HG02938 (cell line): ENCODE results near the gene PNPLA7.
"Not testable (repeated sequence)": the region's sequence is repeated elsewhere in the genome, so short reads cannot be mapped to it uniquely, and the experiment has no call there.

Experiments used
- ATAC-seq: cut with Tn5 transposase; IDR thresholded peaks from one replicate; pipeline ENCODE4 v1.9.1; 2021; ENCODE audit warnings: mild to moderate bottlenecking, moderate library complexity; ENCODE audit not compliant: unreplicated experiment

PNPLA7 gene

GRCh38 chr9:137452761-137453642, 97.2 kb downstream of the PNPLA7 start:
- no peak for ATAC-seq

- no peak for ATAC-seq
Observed at GRCh38 chr9:137452006-137452760, 98.0 kb downstream of the PNPLA7 start.

DNA sequence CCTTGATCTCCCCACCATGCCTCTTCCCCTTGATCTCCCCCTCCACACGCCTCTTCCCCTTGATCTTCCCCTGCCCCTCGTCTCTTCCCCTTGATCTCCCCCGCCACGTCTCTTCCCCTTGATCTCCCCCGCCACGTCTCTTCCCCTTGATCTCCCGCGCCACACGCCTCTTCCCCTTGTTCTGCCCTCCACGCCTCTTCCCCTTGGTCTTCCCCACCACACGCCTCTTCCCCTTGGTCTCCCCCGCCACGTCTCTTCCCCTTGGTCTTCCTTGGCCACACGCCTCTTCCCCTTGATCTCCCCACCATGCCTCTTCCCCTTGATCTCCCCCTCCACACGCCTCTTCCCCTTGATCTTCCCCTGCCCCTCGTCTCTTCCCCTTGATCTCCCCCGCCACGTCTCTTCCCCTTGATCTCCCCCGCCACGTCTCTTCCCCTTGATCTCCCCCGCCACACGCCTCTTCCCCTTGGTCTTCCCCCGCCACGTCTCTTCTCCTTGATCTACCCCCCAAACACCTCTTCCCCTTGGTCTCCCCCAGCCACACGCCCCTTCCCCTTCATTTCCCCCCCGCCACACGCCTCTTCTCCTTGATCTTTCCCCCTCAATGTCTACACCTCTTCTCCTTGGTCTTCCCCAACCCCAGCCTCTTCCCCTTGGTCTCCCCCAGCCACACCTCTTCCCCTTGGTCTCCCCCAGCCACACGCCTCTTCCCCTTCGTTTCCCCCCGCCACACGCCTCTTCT, 98.8 kb downstream of the PNPLA7 start:
- ATAC-seq = not testable (repeated sequence)

DNA sequence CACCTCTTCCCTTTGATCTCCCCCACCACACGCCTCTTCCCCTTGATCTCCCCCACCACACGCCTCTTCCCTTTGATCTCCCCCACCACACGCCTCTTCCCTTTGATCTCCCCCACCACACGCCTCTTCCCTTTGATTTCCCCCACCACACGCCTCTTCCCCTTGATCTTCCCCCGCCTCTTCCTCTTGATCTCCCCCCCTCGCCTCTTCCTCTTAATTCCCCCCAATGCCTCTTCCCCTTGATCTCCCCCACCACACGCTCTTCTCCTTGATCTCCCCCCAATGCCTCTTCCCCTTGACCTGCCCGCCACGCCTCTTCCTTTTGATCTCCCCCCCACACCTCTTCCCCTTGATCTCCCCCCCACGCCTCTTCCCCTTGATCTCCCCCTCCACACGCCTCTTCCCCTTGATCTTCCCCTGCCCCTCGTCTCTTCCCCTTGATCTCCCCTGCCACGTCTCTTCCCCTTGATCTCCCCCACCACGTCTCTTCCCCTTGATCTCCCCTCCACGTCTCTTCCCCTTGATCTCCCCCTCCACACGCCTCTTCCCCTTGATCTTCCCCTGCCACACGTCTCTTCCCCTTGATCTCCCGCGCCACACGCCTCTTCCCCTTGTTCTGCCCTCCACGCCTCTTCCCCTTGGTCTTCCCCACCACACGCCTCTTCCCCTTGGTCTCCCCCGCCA, 99.5 kb downstream of the PNPLA7 start:
- ATAC-seq = not testable (repeated sequence)

GRCh38 chr9:137449931-137450538, 100.2 kb downstream of the PNPLA7 start:
- ATAC-seq = no peak

DNA sequence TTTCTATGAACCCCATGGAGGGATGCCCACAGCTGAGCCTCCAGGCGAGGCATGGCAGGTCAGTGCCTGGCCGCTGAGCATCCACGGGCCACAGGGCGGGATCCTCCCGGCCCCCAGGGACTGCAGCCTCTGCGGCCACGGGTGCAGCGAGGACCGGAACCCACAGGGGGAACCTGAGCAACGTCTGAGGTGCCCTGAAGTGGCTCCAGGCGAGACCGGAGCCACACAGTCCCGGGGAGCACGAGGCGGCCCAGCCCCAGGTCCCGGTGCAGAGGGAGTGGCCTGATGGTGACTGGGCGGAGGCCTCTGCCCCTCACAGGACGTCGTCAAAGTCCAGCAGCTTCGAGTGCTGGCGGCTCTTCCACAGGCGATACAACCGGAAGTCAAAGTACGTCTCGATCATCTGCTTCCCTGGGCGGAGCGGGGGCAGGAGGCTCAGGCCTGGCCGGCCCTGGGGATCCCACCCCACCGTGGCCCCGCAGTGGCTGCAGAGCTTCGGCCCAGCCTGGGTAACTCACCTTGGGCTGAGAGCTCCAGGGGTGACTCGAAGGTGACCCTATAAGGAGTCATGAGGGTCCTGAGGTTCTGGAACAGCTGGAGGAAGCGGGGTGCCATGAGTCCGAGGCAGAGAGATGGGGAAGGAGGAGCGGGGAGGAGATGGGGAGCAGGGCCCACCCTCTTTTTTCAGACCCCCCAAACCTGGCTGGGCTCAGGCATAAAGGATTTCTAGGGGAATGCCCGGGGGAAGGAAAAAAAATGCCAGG, 100.9 kb downstream of the PNPLA7 start:
- ATAC-seq = no peak

- no peak for ATAC-seq
Observed at GRCh38 chr9:137448602-137448962, 101.6 kb downstream of the PNPLA7 start.

DNA sequence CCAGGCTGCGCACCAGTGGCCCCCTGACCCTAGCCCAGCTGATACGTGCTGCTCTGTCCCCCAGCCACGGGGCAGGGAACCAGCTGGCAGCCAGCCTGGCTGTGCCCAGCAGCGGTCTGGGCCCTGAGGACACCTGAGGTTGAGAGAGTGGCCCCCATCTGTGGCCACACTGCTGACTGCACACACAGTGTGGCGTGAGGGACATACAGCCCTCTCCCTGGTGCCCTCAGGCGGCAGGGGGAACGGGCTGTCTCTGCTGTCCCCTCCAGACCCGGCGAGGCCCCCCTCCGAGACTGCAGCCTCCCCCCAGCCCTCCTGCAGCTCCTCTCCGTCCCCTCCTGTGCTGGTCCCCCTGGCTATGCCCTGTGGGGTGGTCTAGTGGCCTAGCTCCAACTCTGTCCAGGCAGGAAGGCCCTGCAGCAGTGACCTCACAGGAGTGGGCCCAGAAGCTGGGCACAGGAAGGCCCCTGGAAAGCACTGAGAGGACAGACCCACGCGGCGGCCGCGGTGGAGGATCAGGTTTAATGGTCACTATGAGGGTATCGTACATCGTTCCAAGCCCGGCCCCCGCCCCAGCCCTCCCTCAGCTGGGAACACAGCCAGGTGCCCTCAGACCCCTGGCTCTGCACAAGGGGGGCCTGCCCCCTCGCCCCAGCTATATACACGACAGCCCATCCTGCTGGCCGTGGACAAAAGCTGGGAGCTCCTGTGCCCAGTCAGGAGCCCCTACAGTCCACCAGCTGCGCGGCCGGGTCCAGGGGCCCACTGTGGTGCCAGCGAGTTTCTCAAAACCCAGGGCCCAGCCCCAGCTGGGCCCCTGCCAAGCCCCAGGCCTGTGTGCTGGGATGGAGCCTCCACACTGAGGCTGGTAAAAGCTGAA, 102.2 kb downstream of the PNPLA7 start:
- ATAC-seq = no peak

GRCh38 chr9:137446851-137447471, 103.2 kb downstream of the PNPLA7 start:
- no peak for ATAC-seq

DNA sequence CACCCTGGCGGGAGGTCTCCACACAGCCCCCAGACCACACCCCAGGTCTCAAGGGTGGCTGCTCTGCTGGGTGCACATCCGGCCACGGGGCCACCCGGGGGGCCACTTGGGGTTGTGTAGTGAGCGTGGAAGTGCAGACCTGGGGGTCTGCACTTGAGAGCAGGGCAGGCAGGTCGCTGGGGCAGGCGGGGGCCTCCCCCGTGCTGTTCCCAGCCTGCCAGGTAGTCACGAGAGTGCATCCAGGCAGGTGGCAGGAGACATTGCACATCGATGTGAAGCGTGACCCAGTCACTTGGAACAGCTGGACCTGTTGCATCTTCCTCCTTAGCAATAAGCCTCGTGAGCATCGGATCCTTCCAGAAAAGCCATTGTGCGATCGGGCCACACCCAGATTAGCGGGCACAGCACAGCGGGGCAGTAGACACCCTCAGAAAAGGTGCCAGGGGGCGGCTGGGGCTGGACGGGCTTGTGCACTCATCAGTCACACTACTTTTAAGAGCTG, 104.2 kb downstream of the PNPLA7 start:
- ATAC-seq = no peak

- ATAC-seq = no peak
Observed at GRCh38 chr9:137445275-137445807, 104.9 kb downstream of the PNPLA7 start.

DNA sequence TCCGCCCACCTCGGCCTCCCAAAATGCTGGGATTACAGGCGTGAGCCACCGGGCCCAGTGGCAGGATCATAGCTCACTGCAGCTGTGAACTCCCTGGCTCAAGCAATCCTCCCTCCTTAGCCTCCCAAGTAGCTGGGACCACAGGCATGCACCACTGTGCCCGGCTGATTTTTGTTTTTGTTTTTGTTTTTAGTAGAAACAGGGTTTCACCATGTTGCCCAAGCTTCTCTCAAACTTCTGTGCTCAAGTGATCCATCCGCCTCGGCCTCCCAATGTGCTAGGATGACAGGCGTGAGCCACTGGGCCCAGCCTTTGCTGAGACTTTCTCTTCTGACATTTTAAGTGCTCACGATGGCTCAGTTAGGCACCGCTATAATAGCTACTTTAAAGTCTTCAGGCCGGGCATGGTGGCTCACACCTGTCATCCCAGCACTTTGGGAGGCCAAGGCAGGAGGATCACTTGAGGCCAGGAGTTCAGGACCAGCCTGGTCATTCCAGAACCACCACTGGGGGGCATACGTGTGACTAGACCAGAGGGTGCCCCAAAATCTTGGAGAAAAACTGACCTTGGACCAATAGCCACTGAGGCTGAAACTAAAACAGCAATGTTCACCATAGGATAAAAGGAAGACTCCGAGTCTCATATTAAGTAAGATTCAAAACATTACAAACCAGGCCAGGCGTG, 106.0 kb downstream of the PNPLA7 start:
- no peak for ATAC-seq

DNA sequence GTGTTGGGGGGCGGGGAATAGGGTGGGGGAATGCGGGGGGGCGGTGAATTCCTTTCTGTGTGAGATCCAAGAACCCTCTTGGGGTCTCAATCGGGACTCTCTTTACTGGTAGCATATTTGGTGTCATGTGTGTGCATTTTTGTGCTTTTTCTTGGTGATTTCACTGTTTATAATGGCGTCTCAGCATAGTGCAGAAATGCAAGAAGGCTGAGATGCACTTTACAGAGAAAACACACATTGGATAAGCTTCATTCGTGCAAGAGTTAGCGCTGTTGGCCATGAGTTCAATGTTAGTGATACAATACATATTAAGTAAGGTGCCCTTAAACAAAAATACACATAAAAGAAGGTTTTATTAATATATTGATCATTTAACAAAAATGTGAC, 108.3 kb downstream of the PNPLA7 start:
- no peak for ATAC-seq

DNA sequence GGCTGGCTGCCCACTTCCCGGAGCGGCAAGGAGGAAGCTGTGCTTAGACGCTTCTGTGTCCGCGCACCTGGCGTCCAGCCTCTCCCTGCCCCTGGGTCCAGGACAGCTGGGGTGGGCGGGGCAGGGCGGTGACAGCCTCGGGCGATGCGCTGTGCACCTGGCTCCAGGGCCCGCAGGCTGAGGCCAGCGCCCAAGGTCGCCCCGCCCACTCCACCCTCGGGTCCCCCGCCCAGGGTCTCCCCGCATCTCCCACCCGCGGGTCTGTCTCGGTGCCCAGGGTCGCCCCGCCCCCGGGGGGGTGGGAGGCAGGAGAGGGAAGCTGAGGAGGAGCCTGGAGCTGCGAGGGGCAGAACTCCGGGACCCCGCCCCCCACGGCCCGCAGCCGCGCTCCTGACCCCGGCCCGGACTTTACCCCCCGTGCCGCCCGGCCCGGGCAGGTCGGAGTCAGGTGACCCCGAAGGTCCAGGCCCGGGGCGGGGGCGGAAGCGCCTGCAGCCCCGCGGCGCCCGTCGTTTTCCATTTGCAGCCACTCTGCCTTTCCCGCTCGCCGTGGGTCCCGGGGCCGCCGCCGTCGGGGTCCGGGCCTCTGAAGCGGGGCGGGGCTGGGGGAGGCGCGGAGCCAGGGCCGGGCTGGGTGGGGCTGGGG, 108.8 kb downstream of the PNPLA7 start, which contains the start of gene ENTPD8:
ENTPD8 (minus strand) TSS at position 69 of the 646 bp plus-strand sequence. CDS start 3,072 bp downstream, outside the sequence.
- no peak for ATAC-seq

DNA sequence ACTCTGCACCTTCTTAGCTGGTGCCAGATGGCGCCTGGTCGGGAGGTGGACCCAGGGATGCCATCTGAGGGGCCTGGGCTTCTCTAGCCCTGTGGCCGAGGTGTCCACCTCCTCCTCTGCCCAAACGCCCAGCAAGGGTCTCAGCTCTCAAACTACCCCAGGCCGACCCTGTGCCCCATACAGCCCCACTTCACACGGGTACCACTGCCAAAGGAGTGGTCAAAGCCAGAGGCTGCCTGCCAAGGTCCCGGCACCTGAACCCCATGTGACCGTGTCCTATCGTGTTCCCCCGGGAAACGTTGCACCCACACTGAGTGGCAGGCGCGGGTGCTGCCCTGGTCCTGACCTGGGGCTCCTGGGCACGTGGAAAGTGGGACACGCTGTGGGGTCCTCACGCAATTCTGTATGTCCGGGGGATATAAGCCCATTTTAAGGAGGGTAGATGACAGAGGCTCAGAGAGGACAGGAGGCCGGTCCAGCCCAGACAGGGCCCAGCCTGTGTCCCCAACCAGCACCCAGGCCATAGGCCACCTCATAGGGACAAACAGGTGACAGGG, 111.0 kb downstream of the PNPLA7 start:
- no peak for ATAC-seq

- no peak for ATAC-seq
Observed at GRCh38 chr9:137438591-137439157, 111.5 kb downstream of the PNPLA7 start.
